Measurements from ENCODE around the gene MAPK12. TPM values are rescaled to one million over a fixed set of nuclear protein-coding genes. Genes with fewer than 3 reads are reported as not detected.

Gene MAPK12
- total RNA-seq, 1 donor from 2014 or later, result 88.5 TPM

- no peak for DNase-seq
- peaks cover 5% of the 10 kb centered on the region for H3K9me3 Mint-ChIP-seq (ENCODE audit: unreplicated experiment)
- TF ChIP-seq, protein P1, sequence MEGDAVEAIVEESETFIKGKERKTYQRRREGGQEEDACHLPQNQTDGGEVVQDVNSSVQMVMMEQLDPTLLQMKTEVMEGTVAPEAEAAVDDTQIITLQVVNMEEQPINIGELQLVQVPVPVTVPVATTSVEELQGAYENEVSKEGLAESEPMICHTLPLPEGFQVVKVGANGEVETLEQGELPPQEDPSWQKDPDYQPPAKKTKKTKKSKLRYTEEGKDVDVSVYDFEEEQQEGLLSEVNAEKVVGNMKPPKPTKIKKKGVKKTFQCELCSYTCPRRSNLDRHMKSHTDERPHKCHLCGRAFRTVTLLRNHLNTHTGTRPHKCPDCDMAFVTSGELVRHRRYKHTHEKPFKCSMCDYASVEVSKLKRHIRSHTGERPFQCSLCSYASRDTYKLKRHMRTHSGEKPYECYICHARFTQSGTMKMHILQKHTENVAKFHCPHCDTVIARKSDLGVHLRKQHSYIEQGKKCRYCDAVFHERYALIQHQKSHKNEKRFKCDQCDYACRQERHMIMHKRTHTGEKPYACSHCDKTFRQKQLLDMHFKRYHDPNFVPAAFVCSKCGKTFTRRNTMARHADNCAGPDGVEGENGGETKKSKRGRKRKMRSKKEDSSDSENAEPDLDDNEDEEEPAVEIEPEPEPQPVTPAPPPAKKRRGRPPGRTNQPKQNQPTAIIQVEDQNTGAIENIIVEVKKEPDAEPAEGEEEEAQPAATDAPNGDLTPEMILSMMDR (IDR thresholded peaks at IDR 0.05; ENCODE audit: partially characterized antibody, unreplicated experiment), result no peak
- H3K36me3 Mint-ChIP-seq (ENCODE audit: unreplicated experiment), result no peaks in the 10 kb centered on the region
- H3K4me3 Mint-ChIP-seq (ENCODE audit: unreplicated experiment), result no peak overlapping the region
- peaks cover 9% of the 10 kb centered on the region for H3K27me3 Mint-ChIP-seq (ENCODE audit: unreplicated experiment)
- H3K27ac Mint-ChIP-seq (ENCODE audit: unreplicated experiment), result no peak overlapping the region
- no peaks in the 10 kb centered on the region for H3K4me1 Mint-ChIP-seq (ENCODE audit: low read depth, unreplicated experiment)
Measured at GRCh38 chr22:50253941-50254340, 7.5 kb downstream of the MAPK12 start.

DNA sequence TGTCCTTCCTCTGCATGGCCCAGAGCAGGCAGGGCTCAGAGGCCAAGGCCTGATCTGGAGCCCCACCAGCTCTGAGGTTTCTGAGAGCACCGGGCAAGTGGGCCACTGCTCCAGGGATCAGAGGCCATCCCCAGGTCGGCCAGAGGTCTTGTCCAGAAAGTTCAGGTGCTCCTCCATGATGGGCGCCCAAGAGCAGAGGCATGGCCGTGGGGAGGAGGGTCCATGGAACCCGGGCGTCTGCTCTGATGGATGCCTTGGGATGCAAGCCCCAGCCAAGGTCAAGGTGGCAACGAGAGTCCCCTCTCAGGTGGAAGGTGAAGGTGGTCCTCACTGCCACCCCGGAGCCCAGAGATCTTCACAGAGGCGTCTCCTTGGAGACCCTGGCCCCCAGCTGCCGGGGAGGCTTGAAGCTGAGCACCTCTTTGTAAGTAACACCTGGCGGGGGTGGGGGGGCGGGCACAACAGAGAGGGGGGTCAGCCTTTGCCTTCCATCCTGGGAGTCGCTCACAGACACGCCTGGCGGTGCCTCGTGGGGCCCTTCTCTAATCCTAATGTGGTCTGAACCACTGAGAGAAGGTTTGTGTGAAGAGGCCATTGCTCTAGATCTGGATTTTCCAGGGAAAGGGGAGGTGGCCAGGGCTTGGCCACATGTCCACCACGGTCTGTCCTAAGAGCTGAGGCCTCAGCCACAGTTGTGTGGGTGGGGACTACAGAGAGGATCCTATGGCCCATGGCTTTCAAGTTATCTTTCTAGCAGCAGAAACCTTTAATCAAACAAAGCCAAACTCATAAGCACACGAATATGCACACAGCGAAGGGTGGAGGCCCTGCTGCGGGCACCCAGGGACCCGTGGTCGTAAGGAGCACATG is 8.2 kb downstream of the MAPK12 start:
- peaks cover 8% of the 10 kb centered on the region for H3K27me3 Mint-ChIP-seq (ENCODE audit: unreplicated experiment)
- H3K4me1 Mint-ChIP-seq (ENCODE audit: low read depth, unreplicated experiment), result no peaks in the 10 kb centered on the region
- TF ChIP-seq, protein P1 (IDR thresholded peaks at IDR 0.05; ENCODE audit: partially characterized antibody, unreplicated experiment), result no peak
- no peak overlapping the region for H3K4me3 Mint-ChIP-seq (ENCODE audit: unreplicated experiment)
- H3K27ac Mint-ChIP-seq (ENCODE audit: unreplicated experiment), result no peak overlapping the region
- no peak for DNase-seq
- H3K36me3 Mint-ChIP-seq (ENCODE audit: unreplicated experiment), result no peaks in the 10 kb centered on the region
- H3K9me3 Mint-ChIP-seq (ENCODE audit: unreplicated experiment), result peaks cover 5% of the 10 kb centered on the region

GRCh38 chr22:50252082-50253045 is 9.1 kb downstream of the MAPK12 start:
- H3K4me1 Mint-ChIP-seq (ENCODE audit: low read depth, unreplicated experiment), result no peaks in the 10 kb centered on the region
- peaks cover 6% of the 10 kb centered on the region for H3K27me3 Mint-ChIP-seq (ENCODE audit: unreplicated experiment)
- H3K9me3 Mint-ChIP-seq (ENCODE audit: unreplicated experiment), result peaks cover 5% of the 10 kb centered on the region
- no peak overlapping the region for H3K27ac Mint-ChIP-seq (ENCODE audit: unreplicated experiment)
- peak; percentile 77 for DNase-seq
- no peak overlapping the region for H3K4me3 Mint-ChIP-seq (ENCODE audit: unreplicated experiment)
- H3K36me3 Mint-ChIP-seq (ENCODE audit: unreplicated experiment), result no peaks in the 10 kb centered on the region
- TF ChIP-seq, protein P1 (IDR thresholded peaks at IDR 0.05; ENCODE audit: partially characterized antibody, unreplicated experiment), result peak; percentile 40

DNA sequence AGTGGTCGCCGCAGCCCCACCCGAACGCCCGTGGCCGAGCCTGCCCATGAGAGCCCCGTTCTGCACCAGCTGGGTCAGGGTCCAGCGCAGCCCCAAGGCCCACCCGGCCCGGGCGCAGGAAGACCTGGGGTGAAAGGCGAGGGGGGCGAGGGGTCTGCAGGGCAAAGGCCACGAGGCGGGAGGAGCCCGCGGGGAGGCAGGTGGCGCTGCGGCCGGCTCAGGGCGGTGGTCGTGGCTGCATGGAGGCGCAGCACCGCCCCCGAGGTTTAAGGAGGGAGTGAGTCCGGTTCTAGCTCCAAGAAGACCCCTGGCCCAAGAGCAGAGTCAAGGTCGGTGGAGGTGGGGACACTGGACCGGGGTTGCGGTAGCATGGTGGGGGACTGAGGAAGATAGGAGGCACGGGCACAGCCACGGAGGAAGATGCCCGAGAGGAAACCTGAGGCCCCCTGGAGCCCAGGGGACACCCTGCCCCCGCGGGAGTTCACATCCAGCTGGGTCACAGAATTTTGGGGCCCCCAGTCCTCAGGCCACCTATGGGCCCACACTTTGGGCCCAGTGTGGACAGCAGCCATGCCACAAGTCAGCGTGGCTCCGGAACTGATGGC is 9.9 kb downstream of the MAPK12 start:
- TF ChIP-seq, protein P1 (IDR thresholded peaks at IDR 0.05; ENCODE audit: partially characterized antibody, unreplicated experiment), result no peak
- H3K36me3 Mint-ChIP-seq (ENCODE audit: unreplicated experiment), result no peaks in the 10 kb centered on the region
- H3K9me3 Mint-ChIP-seq (ENCODE audit: unreplicated experiment), result peaks cover 7% of the 10 kb centered on the region
- no peaks in the 10 kb centered on the region for H3K4me1 Mint-ChIP-seq (ENCODE audit: low read depth, unreplicated experiment)
- DNase-seq, result no peak
- peak overlapping the region; percentile 57 for H3K4me3 Mint-ChIP-seq (ENCODE audit: unreplicated experiment)
- H3K27me3 Mint-ChIP-seq (ENCODE audit: unreplicated experiment), result peaks cover 6% of the 10 kb centered on the region
- no peak overlapping the region for H3K27ac Mint-ChIP-seq (ENCODE audit: unreplicated experiment)

Measured in glutamatergic neuron (in vitro differentiated cells).